ENCODE data around the gene SH3RF3. TPM values are rescaled to one million over a fixed set of nuclear protein-coding genes. Genes with fewer than 3 reads are reported as not detected.

SH3RF3 gene
- total RNA-seq, 1 experiment from 2014 or later = 0.34 TPM

GRCh38 chr2:109213646-109214433, 84.8 kb downstream of the SH3RF3 start:
- Histone ChIP-seq H3K4me2 (ENCODE audit: low read depth, low read length, poor library complexity, severe bottlenecking) (peak overlapping the region; percentile 38), H2AFZ (ENCODE audit: low read length) (no peak overlapping the region)

GRCh38 chr2:109214651-109215371, 85.8 kb downstream of the SH3RF3 start:
- peaks cover 2% of the 10 kb centered on the region; the same call in 1 of the 2 replicates for H3K27me3 ChIP-seq (ENCODE audit: low read length)
- DNase-seq = no peak
- no peaks in the 10 kb centered on the region for H4K20me1 ChIP-seq (ENCODE audit: insufficient read depth, low read depth, low read length)
- peak overlapping the region; percentile 47; the same call in 1 of the 2 replicates for H3K27ac ChIP-seq (ENCODE audit: low read length)
- no peak overlapping the region for H2AFZ ChIP-seq (ENCODE audit: low read length)
- H3K9me2 ChIP-seq (replicated peaks; ENCODE audit: insufficient read depth, low read length) = no peaks in the 10 kb centered on the region
- peak overlapping the region; percentile 38 for H3K4me2 ChIP-seq (ENCODE audit: low read depth, low read length, poor library complexity, severe bottlenecking)
- H3K9ac ChIP-seq (ENCODE audit: low read length) = peak overlapping the region; percentile 42
- peaks cover 80% of the 10 kb centered on the region for H3K4me1 ChIP-seq (ENCODE audit: low read length)
- H3K9me3 ChIP-seq (ENCODE audit: low read length) = no peaks in the 10 kb centered on the region
- H3K79me2 ChIP-seq (ENCODE audit: low read length) = no peaks in the 10 kb centered on the region
- H3K4me3 ChIP-seq (ENCODE audit: low read length) = no peak overlapping the region
- no peaks in the 10 kb centered on the region for H3K36me3 ChIP-seq (ENCODE audit: insufficient read depth, low read length)

More at GRCh38 chr2:109213646-109214433, 84.8 kb downstream of the SH3RF3 start:
- peak overlapping the region; percentile 68 for H3K27ac ChIP-seq (ENCODE audit: low read length)
- H3K9me3 ChIP-seq (ENCODE audit: low read length) = no peaks in the 10 kb centered on the region
- H3K4me1 ChIP-seq (ENCODE audit: low read length) = peaks cover 85% of the 10 kb centered on the region
- DNase-seq = peak; percentile 90
- H3K27me3 ChIP-seq (ENCODE audit: low read length) = peaks cover 2% of the 10 kb centered on the region; the same call in 1 of the 2 replicates
- no peaks in the 10 kb centered on the region for H3K79me2 ChIP-seq (ENCODE audit: low read length)
- no peaks in the 10 kb centered on the region for H3K36me3 ChIP-seq (ENCODE audit: insufficient read depth, low read length)
- peak overlapping the region; percentile 26; the same call in 1 of the 2 replicates for H3K4me3 ChIP-seq (ENCODE audit: low read length)
- no peaks in the 10 kb centered on the region for H3K9me2 ChIP-seq (replicated peaks; ENCODE audit: insufficient read depth, low read length)
- no peaks in the 10 kb centered on the region for H4K20me1 ChIP-seq (ENCODE audit: insufficient read depth, low read depth, low read length)
- H3K9ac ChIP-seq (ENCODE audit: low read length) = peak overlapping the region; percentile 42

- H3K9ac ChIP-seq (ENCODE audit: low read length) = no peak overlapping the region
- peaks cover 2% of the 10 kb centered on the region; the same call in 1 of the 2 replicates for H3K27me3 ChIP-seq (ENCODE audit: low read length)
- H3K27ac ChIP-seq (ENCODE audit: low read length) = no peak overlapping the region
- no peak overlapping the region for H3K4me3 ChIP-seq (ENCODE audit: low read length)
- peaks cover 70% of the 10 kb centered on the region for H3K4me1 ChIP-seq (ENCODE audit: low read length)
- H3K36me3 ChIP-seq (ENCODE audit: insufficient read depth, low read length) = no peaks in the 10 kb centered on the region
- H3K9me3 ChIP-seq (ENCODE audit: low read length) = no peaks in the 10 kb centered on the region
- no peak for DNase-seq
- no peak overlapping the region for H2AFZ ChIP-seq (ENCODE audit: low read length)
- no peaks in the 10 kb centered on the region for H3K9me2 ChIP-seq (replicated peaks; ENCODE audit: insufficient read depth, low read length)
- no peaks in the 10 kb centered on the region for H4K20me1 ChIP-seq (ENCODE audit: insufficient read depth, low read depth, low read length)
- H3K79me2 ChIP-seq (ENCODE audit: low read length) = no peaks in the 10 kb centered on the region
- H3K4me2 ChIP-seq (ENCODE audit: low read depth, low read length, poor library complexity, severe bottlenecking) = no peak overlapping the region
These were observed 86.9 kb downstream of the SH3RF3 start for GRCh38 chr2:109215866-109216265.

GRCh38 chr2:109216332-109216731, 87.3 kb downstream of the SH3RF3 start:
- H3K4me2 ChIP-seq (ENCODE audit: low read depth, low read length, poor library complexity, severe bottlenecking) = no peak overlapping the region
- no peak overlapping the region for H3K9ac ChIP-seq (ENCODE audit: low read length)
- no peaks in the 10 kb centered on the region for H3K79me2 ChIP-seq (ENCODE audit: low read length)
- H3K4me1 ChIP-seq (ENCODE audit: low read length) = peaks cover 65% of the 10 kb centered on the region
- no peaks in the 10 kb centered on the region for H4K20me1 ChIP-seq (ENCODE audit: insufficient read depth, low read depth, low read length)
- no peak for DNase-seq
- H3K9me2 ChIP-seq (replicated peaks; ENCODE audit: insufficient read depth, low read length) = no peaks in the 10 kb centered on the region
- no peak overlapping the region for H2AFZ ChIP-seq (ENCODE audit: low read length)
- no peak overlapping the region for H3K27ac ChIP-seq (ENCODE audit: low read length)
- H3K4me3 ChIP-seq (ENCODE audit: low read length) = no peak overlapping the region
- no peaks in the 10 kb centered on the region for H3K36me3 ChIP-seq (ENCODE audit: insufficient read depth, low read length)
- H3K27me3 ChIP-seq (ENCODE audit: low read length) = peaks cover 2% of the 10 kb centered on the region; the same call in 1 of the 2 replicates
- no peaks in the 10 kb centered on the region for H3K9me3 ChIP-seq (ENCODE audit: low read length)

- H3K79me2 ChIP-seq (ENCODE audit: low read length) = no peaks in the 10 kb centered on the region
- no peaks in the 10 kb centered on the region for H4K20me1 ChIP-seq (ENCODE audit: insufficient read depth, low read depth, low read length)
- H3K4me1 ChIP-seq (ENCODE audit: low read length) = peaks cover 60% of the 10 kb centered on the region
- H3K36me3 ChIP-seq (ENCODE audit: insufficient read depth, low read length) = no peaks in the 10 kb centered on the region
- H3K4me2 ChIP-seq (ENCODE audit: low read depth, low read length, poor library complexity, severe bottlenecking) = peak overlapping the region; percentile 23
- H3K9me3 ChIP-seq (ENCODE audit: low read length) = no peaks in the 10 kb centered on the region
- H3K27ac ChIP-seq (ENCODE audit: low read length) = peak overlapping the region; percentile 71
- no peak overlapping the region for H2AFZ ChIP-seq (ENCODE audit: low read length)
- H3K4me3 ChIP-seq (ENCODE audit: low read length) = no peak overlapping the region
- H3K9ac ChIP-seq (ENCODE audit: low read length) = no peak overlapping the region
- DNase-seq = no peak
- H3K27me3 ChIP-seq (ENCODE audit: low read length) = peaks cover 2% of the 10 kb centered on the region; the same call in 1 of the 2 replicates
- no peaks in the 10 kb centered on the region for H3K9me2 ChIP-seq (replicated peaks; ENCODE audit: insufficient read depth, low read length)
These were observed 88.5 kb downstream of the SH3RF3 start for GRCh38 chr2:109217362-109218086.

- H2AFZ ChIP-seq (ENCODE audit: low read length) = no peak overlapping the region
- no peak for DNase-seq
- no peaks in the 10 kb centered on the region for H3K9me2 ChIP-seq (replicated peaks; ENCODE audit: insufficient read depth, low read length)
- H4K20me1 ChIP-seq (ENCODE audit: insufficient read depth, low read depth, low read length) = no peaks in the 10 kb centered on the region
- peak overlapping the region; percentile 23 for H3K4me2 ChIP-seq (ENCODE audit: low read depth, low read length, poor library complexity, severe bottlenecking)
- no peaks in the 10 kb centered on the region for H3K27me3 ChIP-seq (ENCODE audit: low read length)
- H3K9me3 ChIP-seq (ENCODE audit: low read length) = no peaks in the 10 kb centered on the region
- no peaks in the 10 kb centered on the region for H3K79me2 ChIP-seq (ENCODE audit: low read length)
- H3K4me1 ChIP-seq (ENCODE audit: low read length) = peaks cover 53% of the 10 kb centered on the region
- H3K36me3 ChIP-seq (ENCODE audit: insufficient read depth, low read length) = no peaks in the 10 kb centered on the region
- H3K27ac ChIP-seq (ENCODE audit: low read length) = peak overlapping the region; percentile 71
- 0 out of 2 replicates have a peak overlapping the region, but pooled peaks have one; percentile 20 for H3K9ac ChIP-seq (ENCODE audit: low read length)
- no peak overlapping the region for H3K4me3 ChIP-seq (ENCODE audit: low read length)
These were observed 89.2 kb downstream of the SH3RF3 start for GRCh38 chr2:109218087-109218791.

GRCh38 chr2:109218792-109219126, 89.8 kb downstream of the SH3RF3 start:
- Histone ChIP-seq H3K79me2 (ENCODE audit: low read length) (no peaks in the 10 kb centered on the region), H3K4me1 (ENCODE audit: low read length) (peaks cover 48% of the 10 kb centered on the region), H4K20me1 (ENCODE audit: insufficient read depth, low read depth, low read length) (no peaks in the 10 kb centered on the region), H3K9me3 (ENCODE audit: low read length) (no peaks in the 10 kb centered on the region), H3K36me3 (ENCODE audit: insufficient read depth, low read length) (no peaks in the 10 kb centered on the region), H3K4me3 (ENCODE audit: low read length) (no peak overlapping the region), H2AFZ (ENCODE audit: low read length) (no peak overlapping the region), H3K9me2 (replicated peaks; ENCODE audit: insufficient read depth, low read length) (no peaks in the 10 kb centered on the region), H3K27ac (ENCODE audit: low read length) (peak overlapping the region; percentile 71; the same call in 1 of the 2 replicates), H3K27me3 (ENCODE audit: low read length) (no peaks in the 10 kb centered on the region), H3K9ac (ENCODE audit: low read length) (no peak overlapping the region), H3K4me2 (ENCODE audit: low read depth, low read length, poor library complexity, severe bottlenecking) (peak overlapping the region; percentile 23)
- no peak for DNase-seq
